HepG2 (cell line): ENCODE data around the gene KLF6. TPM values are rescaled to one million over a fixed set of nuclear protein-coding genes. Genes with fewer than 3 reads are reported as not detected.
A peak's percentile ranks its signal among the peaks of the same experiment; 100 is the strongest.

Experiments used
- ARNTL ChIP-seq: sonication (generic); formaldehyde crosslinking; IDR thresholded peaks from 2 replicates; pipeline ENCODE4 v1.4.0; 2020; ENCODE audit warnings: mild to moderate bottlenecking, missing genetic modification reagents
- ATF3 ChIP-seq: sonication (generic); formaldehyde crosslinking; IDR thresholded peaks from 2 replicates; pipeline ENCODE4 v1.4.0; 2020; ENCODE audit warnings: missing genetic modification reagents
- CCDC6 ChIP-seq: sonication (generic); formaldehyde crosslinking; IDR thresholded peaks from 2 replicates; pipeline ENCODE4 v1.8.1; 2022; ENCODE audit warnings: mild to moderate bottlenecking, missing genetic modification reagents, moderate library complexity
- FOXP4 ChIP-seq: sonication (generic); formaldehyde crosslinking; IDR thresholded peaks from 2 replicates; pipeline ENCODE4 v1.4.0; 2020; ENCODE audit warnings: missing genetic modification reagents
- GMEB1 ChIP-seq: sonication (generic); formaldehyde crosslinking; IDR thresholded peaks from 2 replicates; pipeline ENCODE4 v1.5.1; 2020; ENCODE audit warnings: missing genetic modification reagents, mild to moderate bottlenecking, borderline replicate concordance
- ISX ChIP-seq: sonication (generic); formaldehyde crosslinking; conservative IDR thresholded peaks from 2 replicates; pipeline ENCODE4 v1.5.0; 2020; ENCODE audit warnings: missing genetic modification reagents
- MXD1 ChIP-seq: sonication (generic); formaldehyde crosslinking; IDR thresholded peaks from 2 replicates; pipeline ENCODE4 v1.4.0; 2020; ENCODE audit warnings: mild to moderate bottlenecking, missing genetic modification reagents
- NRL ChIP-seq: sonication (generic); formaldehyde crosslinking; IDR thresholded peaks from 2 replicates; pipeline ENCODE4 v1.5.0; 2020; ENCODE audit warnings: missing genetic modification reagents, mild to moderate bottlenecking, moderate library complexity, borderline replicate concordance
- SRSF4 ChIP-seq: fragments of 200-400 bp; formaldehyde crosslinking; IDR thresholded peaks from one replicate; pipeline ENCODE4 v1.6.1; 2018; ENCODE audit warnings: mild to moderate bottlenecking, low read depth, low read length, moderate library complexity; ENCODE audit not compliant: poor library complexity, severe bottlenecking
- STAT5B ChIP-seq: sonication (generic); formaldehyde crosslinking; IDR thresholded peaks from 2 replicates; pipeline ENCODE4 v1.4.0; 2020; ENCODE audit warnings: missing genetic modification reagents
- TAF1 ChIP-seq: sonication (generic); formaldehyde crosslinking; IDR thresholded peaks from 2 replicates; pipeline ENCODE4 v1.4.0; 2020; ENCODE audit warnings: missing genetic modification reagents
- TFAP4 ChIP-seq: sonication (generic); IDR thresholded peaks from 2 replicates; pipeline ENCODE4 v1.6.1; 2016; ENCODE audit warnings: low read depth, borderline replicate concordance
- ZNF333 ChIP-seq: sonication (generic); formaldehyde crosslinking; IDR thresholded peaks from 2 replicates; pipeline ENCODE4 v1.4.0; 2020; ENCODE audit warnings: mild to moderate bottlenecking, missing genetic modification reagents, borderline replicate concordance
- ZNF512 ChIP-seq: sonication (generic); formaldehyde crosslinking; IDR thresholded peaks from 2 replicates; pipeline ENCODE4 v1.4.0; 2020; ENCODE audit warnings: mild to moderate bottlenecking, missing genetic modification reagents
- ZNF646 ChIP-seq: sonication (generic); formaldehyde crosslinking; IDR thresholded peaks from 2 replicates; pipeline ENCODE4 v1.9.0; 2021; ENCODE audit warnings: mild to moderate bottlenecking, missing genetic modification reagents
- ZNF816 ChIP-seq: sonication (generic); formaldehyde crosslinking; IDR thresholded peaks from 2 replicates; pipeline ENCODE4 v1.8.0; 2022; ENCODE audit warnings: missing genetic modification reagents, mild to moderate bottlenecking, borderline replicate concordance
- polyA plus RNA-seq, 8 experiments: library from polyadenylated mRNA; depleted of rRNA in 3 of 8; stranded (reverse) in 7 of 8; unstranded in 1 of 8; fragments of >200 nt; fragmentation: Illumina TruSeq in 4 of 8; extraction: Trizol in 4 of 8; gene quantifications; 2 replicates each; pipeline versions ENCODE4 v1.2.1 to v1.2.3, GENCODE V29; 2011 to 2016; ENCODE audit warnings: low read depth in 4 of 8, missing spikeins in 1 of 8, mixed read lengths in 1 of 8; ENCODE audit not compliant: insufficient read depth in 1 of 8
- total RNA-seq, 5 experiments: library from RNA; depleted of rRNA; stranded (reverse); fragments of >200 nt; fragmentation: Illumina TruSeq; extraction: Trizol; gene quantifications; 2 replicates each; pipeline ENCODE4 v1.2.3, GENCODE V29; 2016; ENCODE audit warnings: low read depth in 1 of 5

Gene KLF6
- total and polyA plus RNA-seq, 2 of the 13 experiments (the other 11 are each of a cell fraction or from before 2014, with no cell fraction given): 27.0 to 71.9 TPM

GRCh38 chr10:3783316-3783681, 1.7 kb downstream of the KLF6 start (continued):
- TF ChIP-seq ISX (CRISPR knock-in tag) (no peak), NRL (CRISPR knock-in tag) (no peak), ZNF816 (CRISPR knock-in tag) (no peak), MXD1 (CRISPR knock-in tag) (no peak), ZNF512 (CRISPR knock-in tag) (no peak), TFAP4 (no peak), STAT5B (no peak), ARNTL (CRISPR knock-in tag) (no peak), GMEB1 (CRISPR knock-in tag) (no peak), CCDC6 (CRISPR knock-in tag) (no peak), ATF3 (CRISPR knock-in tag) (no peak), ZNF333 (CRISPR knock-in tag) (no peak), SRSF4 (no peak), ZNF646 (CRISPR knock-in tag) (no peak), TAF1 (CRISPR knock-in tag) (peak; percentile 7; the same call in 1 of the 2 replicates), FOXP4 (CRISPR knock-in tag) (no peak)
